ENCODE data around the gene HINT3.

HINT3 gene

GRCh38 chr6:126015863-126016262 is 59.3 kb downstream of the HINT3 start:
- no peak overlapping the region for H2BK120ac ChIP-seq (ENCODE audit: insufficient read depth, low read length, poor library complexity)
- no CpG with 5 or more reads among the region's 1 CpG for WGBS (ENCODE audit: extremely low coverage, insufficient coverage, insufficient read length)
- H3K4ac ChIP-seq (ENCODE audit: low read depth, low read length) = no peak overlapping the region
- H4K8ac ChIP-seq (ENCODE audit: low read depth, low read length) = no peak overlapping the region
- H3K14ac ChIP-seq (ENCODE audit: low read length) = no peak overlapping the region
- H3K9ac ChIP-seq (ENCODE audit: low read length) = no peak overlapping the region
- H3K27me3 ChIP-seq (ENCODE audit: insufficient read depth, low read length) = no peaks in the 10 kb centered on the region
- H2AK5ac ChIP-seq (ENCODE audit: low read length) = no peak overlapping the region
- H3K36me3 ChIP-seq (ENCODE audit: control insufficient read depth in 1 of 2, insufficient read depth in 2 of 2, low read length in 2 of 2) = peaks cover 4 to 6% of the 10 kb centered on the region in 2 experiments
- no peaks in the 10 kb centered on the region for H3K79me2 ChIP-seq (ENCODE audit: control insufficient read depth, insufficient read depth, low read length, poor library complexity)
- H3K4me1 ChIP-seq (ENCODE audit: control insufficient read depth in 1 of 2, insufficient read depth in 2 of 2, low read length in 2 of 2) = no peaks in the 10 kb centered on the region
- H3K27ac ChIP-seq (ENCODE audit: low read depth, low read length) = no peak overlapping the region
- no peak overlapping the region for H4K12ac ChIP-seq (ENCODE audit: low read depth, low read length)
- no peak overlapping the region for H3K4me3 ChIP-seq (ENCODE audit: low read depth, low read length)
- no peak overlapping the region for H3K23ac ChIP-seq (ENCODE audit: low read length)
- no peak for DNase-seq
- no peak overlapping the region for H2BK12ac ChIP-seq (ENCODE audit: low read length)
- H4K91ac ChIP-seq (ENCODE audit: low read depth, low read length) = no peak overlapping the region
- no peak overlapping the region for H3K18ac ChIP-seq (ENCODE audit: low read length)
- no peak overlapping the region for H3K4me2 ChIP-seq (ENCODE audit: low read length)
- no peaks in the 10 kb centered on the region for H3K9me3 ChIP-seq (ENCODE audit: insufficient read depth, low read depth, low read length)
- H2BK5ac ChIP-seq (ENCODE audit: low read depth, low read length, poor library complexity) = no peak overlapping the region
- H3K79me1 ChIP-seq (ENCODE audit: low read length) = no peaks in the 10 kb centered on the region
- H2AFZ ChIP-seq (ENCODE audit: insufficient read depth, low read length, poor library complexity) = no peak overlapping the region

GRCh38 chr6:126016591-126016990 is 60.0 kb downstream of the HINT3 start:
- Histone ChIP-seq H2BK5ac (ENCODE audit: low read depth, low read length, poor library complexity) (no peak overlapping the region), H2BK12ac (ENCODE audit: low read length) (no peak overlapping the region), H3K9me3 (ENCODE audit: insufficient read depth, low read depth, low read length) (no peaks in the 10 kb centered on the region), H2AFZ (ENCODE audit: insufficient read depth, low read length, poor library complexity) (no peak overlapping the region), H3K18ac (ENCODE audit: low read length) (no peak overlapping the region), H3K4ac (ENCODE audit: low read depth, low read length) (no peak overlapping the region), H3K14ac (ENCODE audit: low read length) (no peak overlapping the region), H3K79me2 (ENCODE audit: control insufficient read depth, insufficient read depth, low read length, poor library complexity) (no peaks in the 10 kb centered on the region), H4K12ac (ENCODE audit: low read depth, low read length) (no peak overlapping the region), H3K4me3 (ENCODE audit: low read depth, low read length) (no peak overlapping the region), H3K27ac (ENCODE audit: low read depth, low read length) (no peak overlapping the region), H3K27me3 (ENCODE audit: insufficient read depth, low read length) (no peaks in the 10 kb centered on the region), H3K4me2 (ENCODE audit: low read length) (no peak overlapping the region), H3K9ac (ENCODE audit: low read length) (no peak overlapping the region), H2AK5ac (ENCODE audit: low read length) (no peak overlapping the region), H4K91ac (ENCODE audit: low read depth, low read length) (no peak overlapping the region), H3K23ac (ENCODE audit: low read length) (no peak overlapping the region), H3K36me3 (ENCODE audit: control insufficient read depth in 1 of 2, insufficient read depth in 2 of 2, low read length in 2 of 2) (peaks cover 5 to 8% of the 10 kb centered on the region in 2 experiments), H3K79me1 (ENCODE audit: low read length) (no peaks in the 10 kb centered on the region), H3K4me1 (ENCODE audit: control insufficient read depth in 1 of 2, insufficient read depth in 2 of 2, low read length in 2 of 2) (no peaks in the 10 kb centered on the region), H4K8ac (ENCODE audit: low read depth, low read length) (no peak overlapping the region), H2BK120ac (ENCODE audit: insufficient read depth, low read length, poor library complexity) (no peak overlapping the region)
- DNase-seq = no peak
- WGBS (ENCODE audit: extremely low coverage, insufficient coverage, insufficient read length) = no CpG with 5 or more reads among the region's 2 CpGs

GRCh38 chr6:126017668-126018067 is 61.1 kb downstream of the HINT3 start:
- H3K9me3 ChIP-seq (ENCODE audit: insufficient read depth, low read depth, low read length) = no peaks in the 10 kb centered on the region

GRCh38 chr6:126020305-126021050 is 63.9 kb downstream of the HINT3 start:
- no peak overlapping the region for H4K91ac ChIP-seq (ENCODE audit: low read depth, low read length)
- H3K4ac ChIP-seq (ENCODE audit: low read depth, low read length) = no peak overlapping the region
- 100% methylated on average over 4 of the region's 5 CpGs for WGBS (ENCODE audit: extremely low coverage, insufficient coverage, insufficient read length)
- H3K14ac ChIP-seq (ENCODE audit: low read length) = no peak overlapping the region
- H4K12ac ChIP-seq (ENCODE audit: low read depth, low read length) = no peak overlapping the region
- no peak overlapping the region for H2BK5ac ChIP-seq (ENCODE audit: low read depth, low read length, poor library complexity)
- H3K27me3 ChIP-seq (ENCODE audit: insufficient read depth, low read length) = no peaks in the 10 kb centered on the region
- H3K23ac ChIP-seq (ENCODE audit: low read length) = no peak overlapping the region
- H3K4me1 ChIP-seq (ENCODE audit: control insufficient read depth in 1 of 2, insufficient read depth in 2 of 2, low read length in 2 of 2) = no peaks in the 10 kb centered on the region
- no peak overlapping the region for H2BK12ac ChIP-seq (ENCODE audit: low read length)
- H3K79me2 ChIP-seq (ENCODE audit: control insufficient read depth, insufficient read depth, low read length, poor library complexity) = no peaks in the 10 kb centered on the region
- H2AFZ ChIP-seq (ENCODE audit: insufficient read depth, low read length, poor library complexity) = no peak overlapping the region
- no peak overlapping the region for H2AK5ac ChIP-seq (ENCODE audit: low read length)
- no peaks in the 10 kb centered on the region for H3K9me3 ChIP-seq (ENCODE audit: insufficient read depth, low read depth, low read length)
- no peak overlapping the region for H3K18ac ChIP-seq (ENCODE audit: low read length)
- DNase-seq = no peak
- no peak overlapping the region for H3K9ac ChIP-seq (ENCODE audit: low read length)
- H3K36me3 ChIP-seq (ENCODE audit: control insufficient read depth in 1 of 2, insufficient read depth in 2 of 2, low read length in 2 of 2) = peaks cover 2 to 6% of the 10 kb centered on the region in 2 experiments
- no peak overlapping the region for H3K4me3 ChIP-seq (ENCODE audit: low read depth, low read length)
- no peak overlapping the region for H4K8ac ChIP-seq (ENCODE audit: low read depth, low read length)
- H2BK120ac ChIP-seq (ENCODE audit: insufficient read depth, low read length, poor library complexity) = no peak overlapping the region
- H3K4me2 ChIP-seq (ENCODE audit: low read length) = no peak overlapping the region
- no peak overlapping the region for H3K27ac ChIP-seq (ENCODE audit: low read depth, low read length)
- H3K79me1 ChIP-seq (ENCODE audit: low read length) = no peaks in the 10 kb centered on the region

More at GRCh38 chr6:126017668-126018067, 61.1 kb downstream of the HINT3 start:
- Histone ChIP-seq H4K8ac (ENCODE audit: low read depth, low read length) (no peak overlapping the region), H4K91ac (ENCODE audit: low read depth, low read length) (no peak overlapping the region), H3K4me3 (ENCODE audit: low read depth, low read length) (no peak overlapping the region), H3K9ac (ENCODE audit: low read length) (no peak overlapping the region), H3K4ac (ENCODE audit: low read depth, low read length) (no peak overlapping the region), H3K23ac (ENCODE audit: low read length) (no peak overlapping the region), H3K79me2 (ENCODE audit: control insufficient read depth, insufficient read depth, low read length, poor library complexity) (no peaks in the 10 kb centered on the region), H2BK5ac (ENCODE audit: low read depth, low read length, poor library complexity) (no peak overlapping the region), H3K36me3 (ENCODE audit: control insufficient read depth in 1 of 2, insufficient read depth in 2 of 2, low read length in 2 of 2) (peaks cover 5 to 10% of the 10 kb centered on the region in 2 experiments), H3K4me1 (ENCODE audit: control insufficient read depth in 1 of 2, insufficient read depth in 2 of 2, low read length in 2 of 2) (no peaks in the 10 kb centered on the region), H3K18ac (ENCODE audit: low read length) (no peak overlapping the region), H2BK120ac (ENCODE audit: insufficient read depth, low read length, poor library complexity) (no peak overlapping the region), H2AFZ (ENCODE audit: insufficient read depth, low read length, poor library complexity) (no peak overlapping the region), H3K27ac (ENCODE audit: low read depth, low read length) (no peak overlapping the region), H3K4me2 (ENCODE audit: low read length) (no peak overlapping the region), H3K79me1 (ENCODE audit: low read length) (no peaks in the 10 kb centered on the region), H3K14ac (ENCODE audit: low read length) (no peak overlapping the region), H3K27me3 (ENCODE audit: insufficient read depth, low read length) (no peaks in the 10 kb centered on the region), H2AK5ac (ENCODE audit: low read length) (no peak overlapping the region), H2BK12ac (ENCODE audit: low read length) (no peak overlapping the region), H4K12ac (ENCODE audit: low read depth, low read length) (no peak overlapping the region)
- DNase-seq = no peak
